UCSD-AML1 (cell line): Measurements from ENCODE around the gene SDK2.

Source experiments
- DNase-seq: peaks from one replicate; lab custom pipeline; 2025; ENCODE audit not compliant: unreplicated experiment; lab: John Stamatoyannopoulos, UW

The SDK2 gene

GRCh38 chr17:73541561-73541981, 102.7 kb downstream of the SDK2 start:
- no peak for DNase-seq

GRCh38 chr17:73541111-73541510, 103.1 kb downstream of the SDK2 start:
- no peak for DNase-seq

- no peak for DNase-seq
Measured at GRCh38 chr17:73539166-73539565, 105.1 kb downstream of the SDK2 start.

GRCh38 chr17:73538445-73538844, 105.8 kb downstream of the SDK2 start:
- no peak for DNase-seq

- no peak for DNase-seq
Measured at GRCh38 chr17:73536700-73537605, 107.3 kb downstream of the SDK2 start.

- DNase-seq, result no peak
Measured at GRCh38 chr17:73535746-73536145, 108.5 kb downstream of the SDK2 start.

GRCh38 chr17:73534209-73534909, 109.9 kb downstream of the SDK2 start:
- DNase-seq, result no peak

GRCh38 chr17:73533781-73534180, 110.5 kb downstream of the SDK2 start:
- DNase-seq, result no peak

GRCh38 chr17:73533127-73533526, 111.1 kb downstream of the SDK2 start:
- DNase-seq, result no peak

GRCh38 chr17:73532421-73532901, 111.8 kb downstream of the SDK2 start:
- DNase-seq, result peak; percentile 30

GRCh38 chr17:73531158-73531557, 113.1 kb downstream of the SDK2 start:
- no peak for DNase-seq

GRCh38 chr17:73528679-73529078, 115.6 kb downstream of the SDK2 start:
- no peak for DNase-seq

GRCh38 chr17:73526952-73527351, 117.3 kb downstream of the SDK2 start:
- no peak for DNase-seq

- no peak for DNase-seq
Measured at GRCh38 chr17:73524941-73525679, 119.1 kb downstream of the SDK2 start.

- no peak for DNase-seq
Measured at GRCh38 chr17:73522696-73523095, 121.5 kb downstream of the SDK2 start.

- no peak for DNase-seq
Measured at GRCh38 chr17:73522107-73522506, 122.1 kb downstream of the SDK2 start.

GRCh38 chr17:73521376-73521775, 122.9 kb downstream of the SDK2 start:
- no peak for DNase-seq

- no peak for DNase-seq
Measured at GRCh38 chr17:73520369-73520761, 123.9 kb downstream of the SDK2 start.

- DNase-seq, result no peak
Measured at GRCh38 chr17:73519714-73520368, 124.4 kb downstream of the SDK2 start.

GRCh38 chr17:73519011-73519410, 125.2 kb downstream of the SDK2 start:
- no peak for DNase-seq

GRCh38 chr17:73516431-73516830, 127.8 kb downstream of the SDK2 start:
- no peak for DNase-seq
